IMR-90 (cell line): ENCODE results near the gene CLDN22. TPM values are rescaled to one million over a fixed set of nuclear protein-coding genes. Genes with fewer than 3 reads are reported as not detected.

ENCODE experiments used
- ATAC-seq: fragments of 200-7000 bp; cut with Tn5 transposase; 2 replicates; pipeline ENCODE4 v1.9.1; 2020; ENCODE audit warnings: low read depth, mild to moderate bottlenecking, moderate library complexity
- BruUV-seq: library from RNA; stranded (reverse); fragments of 400-500 nt; replicated peaks from 2 replicates; lab custom pipeline; 2021; lab: Mats Ljungman, UMichigan
- CTCF ChIA-PET: fragments of 300-600 bp; formaldehyde crosslinking; extraction: SDS; loops from one replicate; lab custom pipeline; 2021; ENCODE audit warnings: antibody characterized with exemption; lab: Yijun Ruan, JAX
- POLR2A ChIA-PET: fragments of 300-600 bp; sonication (Branson Sonifier 250); formaldehyde crosslinking; loops from one replicate; lab custom pipeline; 2022; ENCODE audit warnings: antibody characterized with exemption; ENCODE audit not compliant: unreplicated experiment; lab: Charles Lee
- DNase-seq: peaks from one replicate; pipeline ENCODE4 v3.0.0; 2013
- H2AFZ ChIP-seq: replicated peaks from 2 replicates; pipeline ENCODE3; 2013; ENCODE audit warnings: low read length, mild to moderate bottlenecking; ENCODE audit not compliant: poor library complexity
- H2AK5ac ChIP-seq: 2 replicates; pipeline ENCODE4 v1.6.1; 2013; ENCODE audit warnings: low read depth, low read length, inconsistent platforms
- H2AK9ac ChIP-seq: replicated peaks from 2 replicates; pipeline ENCODE3; 2013; ENCODE audit warnings: mild to moderate bottlenecking, low read depth, low read length, moderate library complexity; ENCODE audit not compliant: poor library complexity
- H2BK120ac ChIP-seq: 2 replicates; pipeline ENCODE4 v1.6.1; 2013; ENCODE audit warnings: low read depth, low read length, inconsistent platforms
- H2BK15ac ChIP-seq: 3 replicates; pipeline ENCODE4 v1.6.1; 2013; ENCODE audit warnings: low read depth, low read length, inconsistent platforms
- H2BK20ac ChIP-seq: 2 replicates; pipeline ENCODE4 v1.6.1; 2013; ENCODE audit warnings: low read depth, mild to moderate bottlenecking, inconsistent platforms, low read length, moderate library complexity
- H2BK5ac ChIP-seq: 2 replicates; pipeline ENCODE4 v1.6.1; 2013; ENCODE audit warnings: mild to moderate bottlenecking, low read depth, low read length, inconsistent platforms; ENCODE audit not compliant: poor library complexity, severe bottlenecking
- H3K14ac ChIP-seq: replicated peaks from 2 replicates; pipeline ENCODE4 v1.6.1; 2013; ENCODE audit warnings: low read depth, low read length, inconsistent platforms
- H3K18ac ChIP-seq: 2 replicates; pipeline ENCODE4 v1.6.1; 2013; ENCODE audit warnings: low read depth, low read length, control low read depth
- H3K23ac ChIP-seq: 2 replicates; pipeline ENCODE4 v1.6.1; 2013; ENCODE audit warnings: low read depth, low read length, inconsistent platforms
- H3K27ac ChIP-seq: 2 replicates; pipeline ENCODE4 v1.5.1; 2013; ENCODE audit warnings: mild to moderate bottlenecking, control low read depth, low read length; ENCODE audit not compliant: insufficient read depth
- H3K27me3 ChIP-seq: 2 replicates; pipeline ENCODE4 v1.6.1; 2013; ENCODE audit warnings: low read length; ENCODE audit not compliant: control insufficient read depth, insufficient read depth
- H3K36me3 ChIP-seq: 2 replicates; pipeline ENCODE4 v1.6.1; 2013; ENCODE audit warnings: low read length, mixed read lengths; ENCODE audit not compliant: control insufficient read depth, insufficient read depth
- H3K4ac ChIP-seq: 2 replicates; pipeline ENCODE4 v1.6.1; 2013; ENCODE audit warnings: low read depth, low read length, inconsistent platforms
- H3K4me1 ChIP-seq: 2 replicates; pipeline ENCODE4 v1.6.1; 2013; ENCODE audit warnings: low read length, mixed read lengths; ENCODE audit not compliant: control insufficient read depth, insufficient read depth
- H3K4me2 ChIP-seq: 2 replicates; pipeline ENCODE4 v1.6.1; 2013; ENCODE audit warnings: low read depth, mild to moderate bottlenecking, control low read depth, low read length, moderate library complexity
- H3K4me3 ChIP-seq: 2 replicates; pipeline ENCODE4 v1.5.1; 2013; ENCODE audit warnings: low read depth, mild to moderate bottlenecking, control low read depth, low read length, moderate library complexity; ENCODE audit not compliant: insufficient read depth
- H3K56ac ChIP-seq: 2 replicates; pipeline ENCODE4 v1.6.1; 2013; ENCODE audit warnings: low read length, inconsistent platforms; ENCODE audit not compliant: insufficient read depth; ENCODE audit errors: extremely low read depth
- H3K79me1 ChIP-seq, 2 experiments: 2 replicates each; pipeline ENCODE4 v1.6.1; 2013; ENCODE audit warnings: low read length in 2 of 2, inconsistent platforms in 1 of 2, low read depth in 1 of 2
- H3K9ac ChIP-seq: 2 replicates; pipeline ENCODE4 v1.6.1; 2013; ENCODE audit warnings: low read depth, low read length, control low read depth
- H3K9me1 ChIP-seq: 2 replicates; pipeline ENCODE4 v1.6.1; 2013; ENCODE audit warnings: low read length, inconsistent platforms; ENCODE audit not compliant: insufficient read depth
- H3K9me3 ChIP-seq: 2 replicates; pipeline ENCODE4 v1.6.1; 2013; ENCODE audit warnings: low read length; ENCODE audit not compliant: control insufficient read depth, insufficient read depth
- H4K20me1 ChIP-seq: 2 replicates; pipeline ENCODE4 v1.6.1; 2013; ENCODE audit warnings: low read length, inconsistent platforms; ENCODE audit not compliant: insufficient read depth
- H4K5ac ChIP-seq: 2 replicates; pipeline ENCODE4 v1.6.1; 2013; ENCODE audit warnings: mild to moderate bottlenecking, low read depth, low read length, control low read depth
- H4K8ac ChIP-seq, 2 experiments: 2 replicates each; pipeline ENCODE4 v1.6.1; 2013; ENCODE audit warnings: low read depth in 2 of 2, low read length in 2 of 2, control low read depth in 1 of 2, inconsistent platforms in 1 of 2
- H4K91ac ChIP-seq: 2 replicates; pipeline ENCODE4 v1.6.1; 2013; ENCODE audit warnings: low read depth, low read length, inconsistent platforms; ENCODE audit not compliant: insufficient read depth
- BHLHE40 ChIP-seq: fragments of 150-350 bp; IDR thresholded peaks from 2 replicates; pipeline ENCODE4 v1.6.1; 2016; ENCODE audit warnings: mild to moderate bottlenecking, low read depth, low read length
- FOS ChIP-seq: fragments of 150-350 bp; IDR thresholded peaks from 2 replicates; pipeline ENCODE4 v1.6.1; 2016; ENCODE audit warnings: low read depth, low read length
- MAFK ChIP-seq: IDR thresholded peaks from 2 replicates; pipeline ENCODE4 v1.6.1; 2012; ENCODE audit warnings: low read depth, low read length, improper control_type of control experiment
- POLR2A ChIP-seq: IDR thresholded peaks from 2 replicates; pipeline ENCODE4 v1.6.1; 2012; ENCODE audit warnings: mild to moderate bottlenecking, low read depth, low read length
- RAD21 ChIP-seq: IDR thresholded peaks from 2 replicates; pipeline ENCODE4 v1.6.1; 2012; ENCODE audit warnings: low read length, improper control_type of control experiment
- RFX5 ChIP-seq: IDR thresholded peaks from 2 replicates; pipeline ENCODE4 v1.8.0; 2012; ENCODE audit warnings: low read depth, mild to moderate bottlenecking, low read length, moderate library complexity
- WGBS, 2 experiments: methylation state at CpG; one replicate each; pipeline versions ENCODE4 v1.1.5 to v1.1.7; 2013; ENCODE audit warnings: missing lambda C conversion rate in 2 of 2; ENCODE audit not compliant: insufficient read length in 1 of 2; ENCODE audit errors: extremely low coverage in 2 of 2; 5-methylcytosine and 5-hydroxymethylcytosine counted together
- dilution Hi-C: fragments of 300-500 bp; cut with HindIII; formaldehyde crosslinking; loops from one replicate; pipeline ENCODE4 v1.14.3; 2018; ENCODE audit warnings: low sequenced_read_pairs; ENCODE audit not compliant: unreplicated experiment
- in situ Hi-C: fragments of 300-500 bp; cut with MboI; formaldehyde crosslinking; loops from 3 replicates; pipeline ENCODE4 v1.14.3; 2019; ENCODE audit warnings: low sequenced_read_pairs, inconsistent platforms, mixed read lengths
- intact Hi-C: fragments of 100-400 bp; cut with micrococcal nuclease; formaldehyde crosslinking; loops from 2 replicates; pipeline ENCODE4 v1.10.0; 2022
- polyA plus RNA-seq, 3 experiments: library from polyadenylated mRNA; depleted of rRNA; stranded (reverse); fragments of >200 nt; gene quantifications; 2 replicates each; pipeline ENCODE4 v1.2.3, GENCODE V29; 2012; ENCODE audit warnings: low replicate concordance in 1 of 3
- total RNA-seq: library from RNA; depleted of rRNA; stranded (reverse); fragments of >200 nt; gene quantifications from 2 replicates; pipeline ENCODE4 v1.2.3, GENCODE V29; 2012
- TF ChIP-seq, protein P1 (sequence below): conservative IDR thresholded peaks from 2 replicates; pipeline ENCODE4 v1.5.1; 2012; ENCODE audit warnings: mild to moderate bottlenecking, low read depth, low read length, improper control_type of control experiment
- TF ChIP-seq, protein P2 (sequence below): fragments of 150-350 bp; IDR thresholded peaks from 2 replicates; pipeline ENCODE4 v1.6.1; 2017; ENCODE audit warnings: mild to moderate bottlenecking, antibody characterized with exemption, low read length, low read depth

The CLDN22 gene
- total and polyA plus RNA-seq, 2 of the 4 experiments (the other 2 are of a cell fraction), result not detected

GRCh38 chr4:183328832-183329231, 8.8 kb upstream of the CLDN22 start:
- H2BK15ac ChIP-seq, result peak overlapping the region; percentile 24; the same call in 2 of the 3 replicates
- POLR2A ChIA-PET, result no interaction called here
- DNase-seq (peak; percentile 62), ATAC-seq (peak; percentile 75)
- H3K23ac ChIP-seq, result 0 out of 2 replicates have a peak overlapping the region, but pooled peaks have one; percentile 2
- peak overlapping the region; percentile 42; the same call in 1 of the 2 replicates for H3K4ac ChIP-seq
- H2BK20ac ChIP-seq, result peak overlapping the region; percentile 5; the same call in 1 of the 2 replicates
- H3K36me3 ChIP-seq, result no peaks in the 10 kb centered on the region
- peak overlapping the region; percentile 35 for H2BK5ac ChIP-seq
- peak overlapping the region; percentile 12; the same call in 1 of the 2 replicates for H3K14ac ChIP-seq
- no peak overlapping the region for H3K56ac ChIP-seq
- no TSS peak for BruUV-seq
- H4K8ac ChIP-seq, result peak overlapping the region in 1 of 2 experiments; percentile 48; a peak in 2 of 4 replicates
- intact Hi-C loops (no loop called here), dilution Hi-C loops (no loop called here), in situ Hi-C loops (no loop called here)
- no peak overlapping the region for H3K9ac ChIP-seq
- no peak overlapping the region for H3K4me3 ChIP-seq
- H3K4me2 ChIP-seq, result no peak overlapping the region
- no peak overlapping the region for H4K91ac ChIP-seq
- no peaks in the 10 kb centered on the region for H3K27me3 ChIP-seq
- no peak overlapping the region for H3K27ac ChIP-seq
- peaks cover 4% of the 10 kb centered on the region for H3K4me1 ChIP-seq
- H2AK5ac ChIP-seq, result peak overlapping the region; percentile 56
- H2AK9ac ChIP-seq, result no peak overlapping the region
- no peaks in the 10 kb centered on the region for H3K79me1 ChIP-seq
- no peak overlapping the region for H4K5ac ChIP-seq
- peak overlapping the region; percentile 27 for H2AFZ ChIP-seq
- peak overlapping the region; percentile 39; the same call in 1 of the 2 replicates for H2BK120ac ChIP-seq
- H4K20me1 ChIP-seq, result no peaks in the 10 kb centered on the region
- peak overlapping the region; percentile 44; the same call in 1 of the 2 replicates for H3K18ac ChIP-seq
- peaks cover under 1% of the 10 kb centered on the region for H3K9me1 ChIP-seq
- CTCF ChIA-PET, result no interaction called here
- peaks cover 7% of the 10 kb centered on the region for H3K9me3 ChIP-seq
- no peak for TF ChIP-seq BHLHE40
- no peak for TF ChIP-seq RFX5
- TF ChIP-seq, protein P1, sequence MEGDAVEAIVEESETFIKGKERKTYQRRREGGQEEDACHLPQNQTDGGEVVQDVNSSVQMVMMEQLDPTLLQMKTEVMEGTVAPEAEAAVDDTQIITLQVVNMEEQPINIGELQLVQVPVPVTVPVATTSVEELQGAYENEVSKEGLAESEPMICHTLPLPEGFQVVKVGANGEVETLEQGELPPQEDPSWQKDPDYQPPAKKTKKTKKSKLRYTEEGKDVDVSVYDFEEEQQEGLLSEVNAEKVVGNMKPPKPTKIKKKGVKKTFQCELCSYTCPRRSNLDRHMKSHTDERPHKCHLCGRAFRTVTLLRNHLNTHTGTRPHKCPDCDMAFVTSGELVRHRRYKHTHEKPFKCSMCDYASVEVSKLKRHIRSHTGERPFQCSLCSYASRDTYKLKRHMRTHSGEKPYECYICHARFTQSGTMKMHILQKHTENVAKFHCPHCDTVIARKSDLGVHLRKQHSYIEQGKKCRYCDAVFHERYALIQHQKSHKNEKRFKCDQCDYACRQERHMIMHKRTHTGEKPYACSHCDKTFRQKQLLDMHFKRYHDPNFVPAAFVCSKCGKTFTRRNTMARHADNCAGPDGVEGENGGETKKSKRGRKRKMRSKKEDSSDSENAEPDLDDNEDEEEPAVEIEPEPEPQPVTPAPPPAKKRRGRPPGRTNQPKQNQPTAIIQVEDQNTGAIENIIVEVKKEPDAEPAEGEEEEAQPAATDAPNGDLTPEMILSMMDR, result no peak
- no peak for TF ChIP-seq MAFK
- no peak for TF ChIP-seq FOS
- no peak for TF ChIP-seq RAD21
- TF ChIP-seq, protein P2, sequence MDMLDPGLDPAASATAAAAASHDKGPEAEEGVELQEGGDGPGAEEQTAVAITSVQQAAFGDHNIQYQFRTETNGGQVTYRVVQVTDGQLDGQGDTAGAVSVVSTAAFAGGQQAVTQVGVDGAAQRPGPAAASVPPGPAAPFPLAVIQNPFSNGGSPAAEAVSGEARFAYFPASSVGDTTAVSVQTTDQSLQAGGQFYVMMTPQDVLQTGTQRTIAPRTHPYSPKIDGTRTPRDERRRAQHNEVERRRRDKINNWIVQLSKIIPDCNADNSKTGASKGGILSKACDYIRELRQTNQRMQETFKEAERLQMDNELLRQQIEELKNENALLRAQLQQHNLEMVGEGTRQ, result no peak
- no peak for TF ChIP-seq POLR2A
- WGBS, 2 experiments, result 17% methylated on average over 1 of the region's 7 CpGs; no CpG with 5 or more reads in 1 of the 2 experiments
